ENCODE measurements around the gene TUBGCP3. TPM values are rescaled to one million over a fixed set of nuclear protein-coding genes. Genes with fewer than 3 reads are reported as not detected.
"Not testable (repeated sequence)": the region's sequence is repeated elsewhere in the genome, so short reads cannot be mapped to it uniquely, and the experiment has no call there.

Gene TUBGCP3
- total and polyA plus RNA-seq, 2 donors from 2014 or later: 9.1 to 33.2 TPM

DNA sequence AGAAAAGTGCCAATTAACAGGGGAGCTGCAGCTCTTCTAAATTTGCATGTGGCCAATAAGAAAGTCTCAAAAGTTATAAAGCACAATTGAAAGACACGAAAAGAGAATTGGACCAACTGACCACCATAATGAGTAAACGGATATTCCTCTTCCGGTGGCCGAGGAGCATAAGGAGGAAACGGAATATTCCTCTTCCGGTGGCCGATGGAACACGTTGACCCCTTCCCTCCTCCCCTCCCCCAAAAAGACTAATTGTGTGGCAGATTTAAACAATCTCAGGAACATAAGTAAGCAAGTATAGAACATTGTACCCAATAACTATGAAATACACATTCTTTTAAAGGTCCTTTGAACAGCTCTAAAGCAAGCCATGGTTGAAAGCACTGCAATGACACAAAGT is 41.2 kb upstream of the TUBGCP3 start:
- intact Hi-C loops (cut with DNase I): no loop called here
- no peaks in the 10 kb centered on the region for H3K4me1 ChIP-seq (ENCODE audit: control insufficient read depth in 2 of 3, insufficient read depth in 2 of 3, low read depth in 1 of 3, low read length in 3 of 3)
- H3K27me3 ChIP-seq (ENCODE audit: control insufficient read depth, insufficient read depth, low read length): no peaks in the 10 kb centered on the region
- no peaks in the 10 kb centered on the region for H3K9me3 ChIP-seq (ENCODE audit: control insufficient read depth in 2 of 3, insufficient read depth in 1 of 3, low read length in 3 of 3)
- no peak overlapping the region for H3K9ac ChIP-seq (ENCODE audit: low read length in 3 of 3)
- no peak overlapping the region for H3K4me3 ChIP-seq (ENCODE audit: low read length in 3 of 3)
- H3K27ac ChIP-seq (ENCODE audit: low read depth in 2 of 2, low read length in 2 of 2): no peak overlapping the region
- FAIRE-seq (no peak), DNase-seq (peak in 1 of 5 donors; percentile 2)
- no peak for TF ChIP-seq CTCF (IDR thresholded peaks at IDR 0.05; ENCODE audit: borderline replicate concordance, extremely low read depth, insufficient read depth)
- no peaks in the 10 kb centered on the region for H3K36me3 ChIP-seq (ENCODE audit: control insufficient read depth in 2 of 3, insufficient read depth in 3 of 3, low read length in 3 of 3)

DNA sequence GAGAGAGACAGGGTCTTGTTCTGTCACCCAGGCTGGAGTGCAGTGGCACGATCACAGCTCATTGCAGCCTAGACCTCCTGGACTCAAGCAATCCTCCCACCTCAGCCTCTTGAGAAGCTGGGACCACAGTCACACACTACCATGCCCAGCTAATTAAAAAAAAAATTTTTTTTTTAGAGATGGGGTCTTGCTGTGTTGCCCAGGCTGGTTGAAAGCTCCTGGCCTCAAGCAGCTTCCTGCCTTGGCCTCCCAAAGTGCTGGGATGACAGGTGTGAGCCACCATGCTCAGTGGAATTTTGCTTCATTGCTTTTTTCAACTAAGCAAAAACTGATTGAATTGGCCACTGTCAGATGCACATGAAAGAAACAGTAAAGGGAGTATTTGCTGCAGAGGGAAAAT is 39.7 kb upstream of the TUBGCP3 start:
- FAIRE-seq; H3K9me3 ChIP-seq (ENCODE audit: control insufficient read depth in 2 of 3, insufficient read depth in 1 of 3, low read length in 3 of 3); H3K27me3 ChIP-seq (ENCODE audit: control insufficient read depth, insufficient read depth, low read length); H3K9ac ChIP-seq (ENCODE audit: low read length in 3 of 3); intact Hi-C loops (cut with DNase I); H3K4me3 ChIP-seq (ENCODE audit: low read length in 3 of 3); H3K36me3 ChIP-seq (ENCODE audit: control insufficient read depth in 2 of 3, insufficient read depth in 3 of 3, low read length in 3 of 3); H3K27ac ChIP-seq (ENCODE audit: low read depth in 2 of 2, low read length in 2 of 2); H3K4me1 ChIP-seq (ENCODE audit: control insufficient read depth in 2 of 3, insufficient read depth in 2 of 3, low read depth in 1 of 3, low read length in 3 of 3): not testable (repeated sequence)
- peak in 1 of 5 donors; percentile 7 for DNase-seq

- TF ChIP-seq CTCF (IDR thresholded peaks at IDR 0.05; ENCODE audit: borderline replicate concordance, extremely low read depth, insufficient read depth): no peak
- no peaks in the 10 kb centered on the region for H3K9me3 ChIP-seq (ENCODE audit: control insufficient read depth in 2 of 3, insufficient read depth in 1 of 3, low read length in 3 of 3)
- intact Hi-C loops (cut with DNase I): no loop called here
- no peaks in the 10 kb centered on the region for H3K4me1 ChIP-seq (ENCODE audit: control insufficient read depth in 2 of 3, insufficient read depth in 2 of 3, low read depth in 1 of 3, low read length in 3 of 3)
- H3K27ac ChIP-seq (ENCODE audit: low read depth in 2 of 2, low read length in 2 of 2): no peak overlapping the region
- H3K9ac ChIP-seq (ENCODE audit: low read length in 3 of 3): no peak overlapping the region
- H3K36me3 ChIP-seq (ENCODE audit: control insufficient read depth in 2 of 3, insufficient read depth in 3 of 3, low read length in 3 of 3): no peaks in the 10 kb centered on the region
- FAIRE-seq: no peak
- no peaks in the 10 kb centered on the region for H3K27me3 ChIP-seq (ENCODE audit: control insufficient read depth, insufficient read depth, low read length)
- H3K4me3 ChIP-seq (ENCODE audit: low read length in 3 of 3): no peak overlapping the region
- peak in 2 of 5 donors; percentile 30 to 66 for DNase-seq
These were observed 39.2 kb upstream of the TUBGCP3 start for GRCh38 chr13:112627161-112627560.

GRCh38 chr13:112626761-112627160 is 38.8 kb upstream of the TUBGCP3 start:
- intact Hi-C loops (cut with DNase I): no loop called here
- no peak for FAIRE-seq
- peak in 1 of 5 donors; percentile 18 for DNase-seq

More at GRCh38 chr13:112626761-112627160, 38.8 kb upstream of the TUBGCP3 start:
- H3K4me1 ChIP-seq (ENCODE audit: control insufficient read depth in 2 of 3, insufficient read depth in 2 of 3, low read depth in 1 of 3, low read length in 3 of 3): no peaks in the 10 kb centered on the region
- no peaks in the 10 kb centered on the region for H3K27me3 ChIP-seq (ENCODE audit: control insufficient read depth, insufficient read depth, low read length)
- H3K9me3 ChIP-seq (ENCODE audit: control insufficient read depth in 2 of 3, insufficient read depth in 1 of 3, low read length in 3 of 3): no peaks in the 10 kb centered on the region
- TF ChIP-seq CTCF (IDR thresholded peaks at IDR 0.05; ENCODE audit: borderline replicate concordance, extremely low read depth, insufficient read depth): no peak
- H3K36me3 ChIP-seq (ENCODE audit: control insufficient read depth in 2 of 3, insufficient read depth in 3 of 3, low read length in 3 of 3): no peaks in the 10 kb centered on the region
- no peak overlapping the region for H3K27ac ChIP-seq (ENCODE audit: low read depth in 2 of 2, low read length in 2 of 2)
- no peak overlapping the region for H3K4me3 ChIP-seq (ENCODE audit: low read length in 3 of 3)
- H3K9ac ChIP-seq (ENCODE audit: low read length in 3 of 3): no peak overlapping the region
